Measurements from ENCODE around the gene SSTR3.

DNA sequence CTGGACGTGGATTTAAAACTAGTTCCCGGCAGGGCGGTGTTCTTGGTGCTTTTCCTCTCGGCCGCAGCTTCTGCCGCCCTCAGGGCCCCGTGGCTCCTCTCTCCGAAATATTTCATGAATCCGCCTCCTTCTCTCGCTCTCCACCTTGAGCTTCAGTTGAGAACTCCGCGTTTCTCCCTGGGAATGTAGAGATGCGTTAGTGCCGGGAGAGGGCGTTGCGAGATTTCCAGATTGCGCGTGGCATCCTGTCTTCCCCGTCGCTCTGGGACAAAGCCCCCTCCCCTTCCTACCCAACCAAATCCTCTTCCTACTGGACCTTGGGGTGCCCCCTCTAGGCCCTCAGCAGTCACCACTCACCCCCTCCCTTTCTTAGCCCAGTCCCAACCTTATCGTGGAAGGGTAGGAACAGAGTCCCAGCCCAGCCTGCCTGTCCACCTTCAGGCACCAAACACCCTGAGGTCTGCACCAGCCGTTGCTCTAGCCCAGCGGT, 47.3 kb upstream of the SSTR3 start:
- TF ChIP-seq EP300 (IDR thresholded peaks at IDR 0.05) (no peak), POLR2A (IDR thresholded peaks at IDR 0.05) (no peak)

Measured in sigmoid colon (tissue), 4 donors.